SU-DHL-6 (cell line): ENCODE results near the gene ASAP2.

Experiments used
- H2AFZ ChIP-seq: fragments of 200-600 bp; sonication (generic); 2 replicates; pipeline ENCODE4 v1.6.1; 2014; ENCODE audit warnings: low read depth, mild to moderate bottlenecking, moderate library complexity, mixed read lengths, antibody characterized with exemption, low read length; ENCODE audit not compliant: severe bottlenecking
- H3F3A ChIP-seq: fragments of 200-600 bp; shearing (Covaris generic); 2 replicates; pipeline ENCODE4 v1.6.0; 2016; ENCODE audit warnings: antibody characterized with exemption, mild to moderate bottlenecking; ENCODE audit not compliant: insufficient read depth
- H3K27ac ChIP-seq: fragments of 200-600 bp; sonication (generic); 2 replicates; pipeline ENCODE4 v1.5.1; 2016; ENCODE audit warnings: low read depth, mild to moderate bottlenecking, low read length, moderate library complexity, mixed read lengths
- H3K27me3 ChIP-seq: fragments of 200-600 bp; sonication (generic), shearing (Covaris generic); 2 replicates; pipeline ENCODE4 v1.6.0; 2014; ENCODE audit warnings: mild to moderate bottlenecking, low read length
- H3K36me3 ChIP-seq: fragments of 200-600 bp; sonication (generic); 2 replicates; pipeline ENCODE4 v1.6.1; 2014; ENCODE audit warnings: mild to moderate bottlenecking, low read length, mixed read lengths
- H3K4me2 ChIP-seq: fragments of 300-600, 200-600 bp; shearing (Covaris generic), sonication (generic); 2 replicates; pipeline ENCODE4 v1.6.0; 2014; ENCODE audit warnings: low read length, low read depth, mild to moderate bottlenecking; ENCODE audit not compliant: poor library complexity, severe bottlenecking
- H3K4me3 ChIP-seq: fragments of 200-600 bp; sonication (generic); 2 replicates; pipeline ENCODE4 v1.5.1; 2014; ENCODE audit warnings: antibody characterized with exemption, low read length, mild to moderate bottlenecking, mixed read lengths; ENCODE audit not compliant: insufficient read depth, poor library complexity, severe bottlenecking
- H3K79me2 ChIP-seq: fragments of 200-600 bp; sonication (generic); 2 replicates; pipeline ENCODE4 v1.6.1; 2014; ENCODE audit warnings: mild to moderate bottlenecking, low read length, moderate library complexity; ENCODE audit not compliant: insufficient read depth
- H3K9ac ChIP-seq: fragments of 200-600 bp; sonication (generic); 2 replicates; pipeline ENCODE4 v1.7.0; 2014; ENCODE audit warnings: mild to moderate bottlenecking, low read length
- H3K9me2 ChIP-seq: fragments of 200-600 bp; sonication (generic); replicated peaks from 2 replicates; pipeline ENCODE4 v1.6.1; 2014; ENCODE audit warnings: low read length; ENCODE audit not compliant: insufficient read depth
- H3K9me3 ChIP-seq: fragments of 200-600 bp; sonication (generic); 2 replicates; pipeline ENCODE4 v1.6.1; 2014; ENCODE audit warnings: low read length, mixed read lengths; ENCODE audit not compliant: insufficient read depth
- H4K20me1 ChIP-seq: fragments of 200-600 bp; sonication (generic); 2 replicates; pipeline ENCODE4 v1.6.1; 2014; ENCODE audit warnings: low read depth, mild to moderate bottlenecking, antibody characterized with exemption, low read length, moderate library complexity, mixed read lengths
- CTCF ChIP-seq: fragments of 200-600 bp; sonication (generic); IDR thresholded peaks from one replicate; pipeline ENCODE4 v1.5.1; 2017; ENCODE audit warnings: antibody characterized with exemption, mild to moderate bottlenecking, low read length, moderate library complexity; ENCODE audit not compliant: insufficient read depth, poor library complexity, severe bottlenecking
- EZH2phosphoT487 ChIP-seq: fragments of 200-600 bp; sonication (generic), shearing (Covaris generic); conservative IDR thresholded peaks from 2 replicates; pipeline ENCODE4 v1.6.1; 2018; ENCODE audit warnings: mild to moderate bottlenecking, antibody characterized with exemption, low read length, moderate library complexity, mixed read lengths

The ASAP2 gene

GRCh38 chr2:9168821-9169221 lies 37.8 kb upstream of the ASAP2 start:
- no peaks in the 10 kb centered on the region for H3K36me3 ChIP-seq
- H3K9ac ChIP-seq: no peak overlapping the region
- H3K9me3 ChIP-seq: no peaks in the 10 kb centered on the region
- no peak overlapping the region for H3K27ac ChIP-seq
- no peaks in the 10 kb centered on the region for H3F3A ChIP-seq
- no peak overlapping the region for H2AFZ ChIP-seq
- no peak overlapping the region for H3K4me2 ChIP-seq
- H3K79me2 ChIP-seq: no peaks in the 10 kb centered on the region
- no peak overlapping the region for H3K4me3 ChIP-seq
- H4K20me1 ChIP-seq: no peaks in the 10 kb centered on the region
- no peaks in the 10 kb centered on the region for H3K27me3 ChIP-seq
- H3K9me2 ChIP-seq: no peaks in the 10 kb centered on the region
- TF ChIP-seq CTCF (no peak), EZH2phosphoT487 (no peak)

GRCh38 chr2:9169349-9170107 lies 37.1 kb upstream of the ASAP2 start:
- TF ChIP-seq CTCF: no peak
- Histone ChIP-seq H2AFZ (no peak overlapping the region), H3K4me3 (no peak overlapping the region), H3F3A (no peaks in the 10 kb centered on the region), H3K9me2 (no peaks in the 10 kb centered on the region), H3K9ac (no peak overlapping the region), H4K20me1 (no peaks in the 10 kb centered on the region), H3K79me2 (no peaks in the 10 kb centered on the region), H3K27me3 (no peaks in the 10 kb centered on the region), H3K27ac (no peak overlapping the region), H3K36me3 (no peaks in the 10 kb centered on the region), H3K9me3 (no peaks in the 10 kb centered on the region), H3K4me2 (no peak overlapping the region)

- Histone ChIP-seq H3K27ac (no peak overlapping the region), H3K4me2 (no peak overlapping the region), H3K27me3 (no peaks in the 10 kb centered on the region), H3K36me3 (no peaks in the 10 kb centered on the region), H3K9ac (no peak overlapping the region), H3K4me3 (no peak overlapping the region), H2AFZ (no peak overlapping the region), H3F3A (no peaks in the 10 kb centered on the region), H4K20me1 (no peaks in the 10 kb centered on the region), H3K79me2 (no peaks in the 10 kb centered on the region), H3K9me3 (no peaks in the 10 kb centered on the region), H3K9me2 (no peaks in the 10 kb centered on the region)
- TF ChIP-seq EZH2phosphoT487 (no peak), CTCF (no peak)
Observed at GRCh38 chr2:9170458-9171130, 36.0 kb upstream of the ASAP2 start.
